ENCODE data around the gene PHACTR1. TPM values are rescaled to one million over a fixed set of nuclear protein-coding genes. Genes with fewer than 3 reads are reported as not detected.

Gene PHACTR1
- total and polyA plus RNA-seq, 2 experiments from 2014 or later = 0.65 to 3.2 TPM

GRCh38 chr6:13229205-13230085 lies 512.9 kb downstream of the PHACTR1 start:
- peaks cover 6% of the 10 kb centered on the region; the same call in 1 of the 2 replicates for H3F3A ChIP-seq (ENCODE audit: insufficient read depth)
- H3K9ac ChIP-seq = no peak overlapping the region
- no peaks in the 10 kb centered on the region for H3K9me2 ChIP-seq (ENCODE audit: insufficient read depth)
- H3K4me3 ChIP-seq = no peak overlapping the region
- no peak overlapping the region for H2AFZ ChIP-seq
- no peak for TF ChIP-seq EZH2 (IDR thresholded peaks at IDR 0.05; ENCODE audit: insufficient read depth, poor library complexity, severe bottlenecking)
- TF ChIP-seq EZH2phosphoT487 (IDR thresholded peaks at IDR 0.05; ENCODE audit: insufficient read depth, low read depth) = no peak
- in situ Hi-C loops (cut with MboI) = no loop called here
- H3K4me2 ChIP-seq (ENCODE audit: unreplicated experiment) = no peak overlapping the region
- H3K79me2 ChIP-seq (ENCODE audit: insufficient read depth) = no peaks in the 10 kb centered on the region
- H4K20me1 ChIP-seq (ENCODE audit: insufficient read depth) = no peaks in the 10 kb centered on the region
- no peak for DNase-seq
- H3K27ac ChIP-seq = no peak overlapping the region
- H3K9me3 ChIP-seq (ENCODE audit: low read depth) = no peaks in the 10 kb centered on the region
- WGBS, 2 experiments (ENCODE audit: low coverage in 1 of 2, low lambda C conversion rate in 2 of 2, missing lambda C conversion rate in 2 of 2) = 87 to 90% methylated on average over 9 of the region's 9 CpGs
- H3K4me1 ChIP-seq (ENCODE audit: insufficient read depth) = no peaks in the 10 kb centered on the region
- no peaks in the 10 kb centered on the region for H3K27me3 ChIP-seq (replicated peaks; ENCODE audit: insufficient read depth)
- H3K36me3 ChIP-seq (ENCODE audit: low read depth) = no peaks in the 10 kb centered on the region

- no peak overlapping the region for H3K9ac ChIP-seq
- H2AFZ ChIP-seq = no peak overlapping the region
- H3K79me2 ChIP-seq (ENCODE audit: insufficient read depth) = no peaks in the 10 kb centered on the region
- H3K27ac ChIP-seq = no peak overlapping the region
- H3F3A ChIP-seq (ENCODE audit: insufficient read depth) = peaks cover 14% of the 10 kb centered on the region; the same call in 1 of the 2 replicates
- TF ChIP-seq EZH2 (IDR thresholded peaks at IDR 0.05; ENCODE audit: insufficient read depth, poor library complexity, severe bottlenecking) = no peak
- TF ChIP-seq EZH2phosphoT487 (IDR thresholded peaks at IDR 0.05; ENCODE audit: insufficient read depth, low read depth) = no peak
- H3K4me2 ChIP-seq (ENCODE audit: unreplicated experiment) = no peak overlapping the region
- 95 to 100% methylated on average over 1 of the region's 1 CpG for WGBS, 2 experiments (ENCODE audit: low coverage in 1 of 2, low lambda C conversion rate in 2 of 2, missing lambda C conversion rate in 2 of 2)
- no peaks in the 10 kb centered on the region for H3K36me3 ChIP-seq (ENCODE audit: low read depth)
- no peaks in the 10 kb centered on the region for H4K20me1 ChIP-seq (ENCODE audit: insufficient read depth)
- DNase-seq = no peak
- H3K4me1 ChIP-seq (ENCODE audit: insufficient read depth) = no peaks in the 10 kb centered on the region
- no peak overlapping the region for H3K4me3 ChIP-seq
- H3K9me3 ChIP-seq (ENCODE audit: low read depth) = no peaks in the 10 kb centered on the region
- in situ Hi-C loops (cut with MboI) = no loop called here
- no peaks in the 10 kb centered on the region for H3K27me3 ChIP-seq (replicated peaks; ENCODE audit: insufficient read depth)
- H3K9me2 ChIP-seq (ENCODE audit: insufficient read depth) = no peaks in the 10 kb centered on the region
Observed at GRCh38 chr6:13233106-13233505, 516.5 kb downstream of the PHACTR1 start.

GRCh38 chr6:13234130-13234529 lies 517.6 kb downstream of the PHACTR1 start:
- no peaks in the 10 kb centered on the region for H3K27me3 ChIP-seq (replicated peaks; ENCODE audit: insufficient read depth)
- H3K4me2 ChIP-seq (ENCODE audit: unreplicated experiment) = no peak overlapping the region
- DNase-seq = peak; percentile 58
- no peak overlapping the region for H3K4me3 ChIP-seq
- H3K9ac ChIP-seq = no peak overlapping the region
- no peaks in the 10 kb centered on the region for H3K9me3 ChIP-seq (ENCODE audit: low read depth)
- H3F3A ChIP-seq (ENCODE audit: insufficient read depth) = peaks cover 14% of the 10 kb centered on the region; the same call in 1 of the 2 replicates
- no peaks in the 10 kb centered on the region for H3K4me1 ChIP-seq (ENCODE audit: insufficient read depth)
- no peaks in the 10 kb centered on the region for H3K9me2 ChIP-seq (ENCODE audit: insufficient read depth)
- TF ChIP-seq EZH2phosphoT487 (IDR thresholded peaks at IDR 0.05; ENCODE audit: insufficient read depth, low read depth) (no peak), EZH2 (IDR thresholded peaks at IDR 0.05; ENCODE audit: insufficient read depth, poor library complexity, severe bottlenecking) (no peak)
- in situ Hi-C loops (cut with MboI) = no loop called here
- H2AFZ ChIP-seq = no peak overlapping the region
- H4K20me1 ChIP-seq (ENCODE audit: insufficient read depth) = no peaks in the 10 kb centered on the region
- no peaks in the 10 kb centered on the region for H3K36me3 ChIP-seq (ENCODE audit: low read depth)
- H3K79me2 ChIP-seq (ENCODE audit: insufficient read depth) = no peaks in the 10 kb centered on the region
- no peak overlapping the region for H3K27ac ChIP-seq
- WGBS, 2 experiments (ENCODE audit: low coverage in 1 of 2, low lambda C conversion rate in 2 of 2, missing lambda C conversion rate in 2 of 2) = 86 to 93% methylated on average over 1 of the region's 1 CpG

GRCh38 chr6:13235339-13235738 lies 518.8 kb downstream of the PHACTR1 start:
- Histone ChIP-seq H3K9ac (no peak overlapping the region), H4K20me1 (ENCODE audit: insufficient read depth) (no peaks in the 10 kb centered on the region), H2AFZ (no peak overlapping the region), H3K79me2 (ENCODE audit: insufficient read depth) (no peaks in the 10 kb centered on the region), H3K9me3 (ENCODE audit: low read depth) (no peaks in the 10 kb centered on the region), H3K27ac (no peak overlapping the region), H3K4me1 (ENCODE audit: insufficient read depth) (no peaks in the 10 kb centered on the region), H3K36me3 (ENCODE audit: low read depth) (no peaks in the 10 kb centered on the region), H3K4me3 (no peak overlapping the region), H3K9me2 (ENCODE audit: insufficient read depth) (no peaks in the 10 kb centered on the region), H3F3A (ENCODE audit: insufficient read depth) (peaks cover 14% of the 10 kb centered on the region; the same call in 1 of the 2 replicates), H3K27me3 (replicated peaks; ENCODE audit: insufficient read depth) (no peaks in the 10 kb centered on the region), H3K4me2 (ENCODE audit: unreplicated experiment) (no peak overlapping the region)
- DNase-seq = no peak
- TF ChIP-seq EZH2phosphoT487 (IDR thresholded peaks at IDR 0.05; ENCODE audit: insufficient read depth, low read depth) (no peak), EZH2 (IDR thresholded peaks at IDR 0.05; ENCODE audit: insufficient read depth, poor library complexity, severe bottlenecking) (no peak)
- in situ Hi-C loops (cut with MboI) = no loop called here
- WGBS, 2 experiments (ENCODE audit: low coverage in 1 of 2, low lambda C conversion rate in 2 of 2, missing lambda C conversion rate in 2 of 2) = 83 to 88% methylated on average over 2 of the region's 2 CpGs

Measured in GM23248 (cell line).